Progenitor cell of endocrine pancreas (in vitro differentiated cells): ENCODE results near the gene CFAP90. TPM values are rescaled to one million over a fixed set of nuclear protein-coding genes. Genes with fewer than 3 reads are reported as not detected.
A peak's percentile ranks its signal among the peaks of the same experiment; 100 is the strongest.

ENCODE experiments used
- DNase-seq: peaks from one replicate; pipeline ENCODE4 v3.0.0; 2021; ENCODE audit warnings: low spot score; ENCODE audit not compliant: unreplicated experiment
- H3K27ac Mint-ChIP-seq: 2 replicates; pipeline ENCODE4 v1.8.0; 2021; ENCODE audit warnings: mild to moderate bottlenecking, moderate library complexity, mixed read lengths
- H3K27me3 Mint-ChIP-seq: 2 replicates; pipeline ENCODE4 v1.8.0; 2021; ENCODE audit warnings: mixed read lengths
- H3K36me3 Mint-ChIP-seq: 2 replicates; pipeline ENCODE4 v1.8.0; 2022; ENCODE audit warnings: mixed read lengths; ENCODE audit not compliant: insufficient read depth
- H3K4me1 Mint-ChIP-seq: 2 replicates; pipeline ENCODE4 v1.8.0; 2021; ENCODE audit warnings: low read depth, mixed read lengths
- H3K4me3 Mint-ChIP-seq: 2 replicates; pipeline ENCODE4 v1.8.0; 2021; ENCODE audit warnings: low read depth, mild to moderate bottlenecking, moderate library complexity, mixed read lengths
- H3K9me3 Mint-ChIP-seq: 2 replicates; pipeline ENCODE4 v1.8.0; 2021; ENCODE audit warnings: low read depth, mixed read lengths
- CTCF ChIP-seq: fragments of 200-600 bp; sonication (generic); IDR thresholded peaks from one replicate; pipeline ENCODE4 v1.5.0; 2021; ENCODE audit warnings: antibody characterized with exemption, mild to moderate bottlenecking; ENCODE audit not compliant: unreplicated experiment
- total RNA-seq: library from RNA; stranded (reverse); gene quantifications from 2 replicates; pipeline ENCODE4 v1.2.1, GENCODE V29; 2021

Gene CFAP90
- total RNA-seq, 1 donor from 2014 or later = 2.1 TPM

- peaks cover 11% of the 10 kb centered on the region for H3K27me3 Mint-ChIP-seq
- peaks cover 14% of the 10 kb centered on the region for H3K4me1 Mint-ChIP-seq
- no peaks in the 10 kb centered on the region for H3K9me3 Mint-ChIP-seq
- peak overlapping the region; percentile 90 for H3K27ac Mint-ChIP-seq
- peak overlapping the region; percentile 88 for H3K4me3 Mint-ChIP-seq
- DNase-seq = no peak
- TF ChIP-seq CTCF = no peak
- peaks cover 2% of the 10 kb centered on the region for H3K36me3 Mint-ChIP-seq
Measured at GRCh38 chr5:7851240-7851592, 283 bp upstream of the CFAP90 start.

- Mint-ChIP-seq H3K4me1 (peaks cover 14% of the 10 kb centered on the region), H3K27me3 (peaks cover 14% of the 10 kb centered on the region)
- DNase-seq = no peak
Measured at GRCh38 chr5:7849681-7850394, 1.1 kb downstream of the CFAP90 start.

GRCh38 chr5:7848296-7848695, 2.6 kb downstream of the CFAP90 start:
- peaks cover 21% of the 10 kb centered on the region for H3K27me3 Mint-ChIP-seq
- H3K27ac Mint-ChIP-seq = no peak overlapping the region
- H3K4me3 Mint-ChIP-seq = no peak overlapping the region
- peaks cover 14% of the 10 kb centered on the region for H3K4me1 Mint-ChIP-seq
- DNase-seq = no peak
- TF ChIP-seq CTCF = no peak
- H3K9me3 Mint-ChIP-seq = no peaks in the 10 kb centered on the region
- H3K36me3 Mint-ChIP-seq = no peaks in the 10 kb centered on the region

More at GRCh38 chr5:7849681-7850394, 1.1 kb downstream of the CFAP90 start:
- H3K4me3 Mint-ChIP-seq = peak overlapping the region; percentile 83
- no peaks in the 10 kb centered on the region for H3K9me3 Mint-ChIP-seq
- TF ChIP-seq CTCF = peak; percentile 43
- H3K27ac Mint-ChIP-seq = peak overlapping the region; percentile 79
- H3K36me3 Mint-ChIP-seq = peaks cover 2% of the 10 kb centered on the region

- Mint-ChIP-seq H3K4me1 (peaks cover 2% of the 10 kb centered on the region), H3K27me3 (peaks cover 21% of the 10 kb centered on the region), H3K4me3 (no peak overlapping the region), H3K36me3 (no peaks in the 10 kb centered on the region), H3K9me3 (peaks cover 4% of the 10 kb centered on the region), H3K27ac (no peak overlapping the region)
- no peak for TF ChIP-seq CTCF
- DNase-seq = no peak
Measured at GRCh38 chr5:7846327-7846726, 4.6 kb downstream of the CFAP90 start.

- no peak overlapping the region for H3K27ac Mint-ChIP-seq
- H3K9me3 Mint-ChIP-seq = peaks cover 11% of the 10 kb centered on the region
- no peak for TF ChIP-seq CTCF
- H3K36me3 Mint-ChIP-seq = no peaks in the 10 kb centered on the region
- no peak for DNase-seq
- no peaks in the 10 kb centered on the region for H3K4me1 Mint-ChIP-seq
- no peak overlapping the region for H3K4me3 Mint-ChIP-seq
- peaks cover 21% of the 10 kb centered on the region for H3K27me3 Mint-ChIP-seq
Measured at GRCh38 chr5:7845557-7845956, 5.4 kb downstream of the CFAP90 start.
